ENCODE results near the gene KRT3. TPM values are rescaled to one million over a fixed set of nuclear protein-coding genes. Genes with fewer than 3 reads are reported as not detected.

KRT3 gene
- total and polyA plus RNA-seq, 2 donors from 2014 or later: not detected

GRCh38 chr12:52817003-52817698, 21.2 kb upstream of the KRT3 start:
- Histone ChIP-seq H3K27me3 (ENCODE audit: control insufficient read depth, insufficient read depth, low read length) (no peaks in the 10 kb centered on the region), H3K4me3 (ENCODE audit: low read length in 3 of 3) (no peak overlapping the region), H3K27ac (ENCODE audit: low read depth in 2 of 2, low read length in 2 of 2) (no peak overlapping the region), H3K9me3 (ENCODE audit: control insufficient read depth in 2 of 3, insufficient read depth in 1 of 3, low read length in 3 of 3) (no peaks in the 10 kb centered on the region), H3K4me1 (ENCODE audit: control insufficient read depth in 2 of 3, insufficient read depth in 2 of 3, low read depth in 1 of 3, low read length in 3 of 3) (no peaks in the 10 kb centered on the region), H3K9ac (ENCODE audit: low read length in 3 of 3) (no peak overlapping the region), H3K36me3 (ENCODE audit: control insufficient read depth in 2 of 3, insufficient read depth in 3 of 3, low read length in 3 of 3) (no peaks in the 10 kb centered on the region)
- intact Hi-C loops (cut with DNase I): no loop called here
- DNase-seq: no peak
- TF ChIP-seq, protein P1, sequence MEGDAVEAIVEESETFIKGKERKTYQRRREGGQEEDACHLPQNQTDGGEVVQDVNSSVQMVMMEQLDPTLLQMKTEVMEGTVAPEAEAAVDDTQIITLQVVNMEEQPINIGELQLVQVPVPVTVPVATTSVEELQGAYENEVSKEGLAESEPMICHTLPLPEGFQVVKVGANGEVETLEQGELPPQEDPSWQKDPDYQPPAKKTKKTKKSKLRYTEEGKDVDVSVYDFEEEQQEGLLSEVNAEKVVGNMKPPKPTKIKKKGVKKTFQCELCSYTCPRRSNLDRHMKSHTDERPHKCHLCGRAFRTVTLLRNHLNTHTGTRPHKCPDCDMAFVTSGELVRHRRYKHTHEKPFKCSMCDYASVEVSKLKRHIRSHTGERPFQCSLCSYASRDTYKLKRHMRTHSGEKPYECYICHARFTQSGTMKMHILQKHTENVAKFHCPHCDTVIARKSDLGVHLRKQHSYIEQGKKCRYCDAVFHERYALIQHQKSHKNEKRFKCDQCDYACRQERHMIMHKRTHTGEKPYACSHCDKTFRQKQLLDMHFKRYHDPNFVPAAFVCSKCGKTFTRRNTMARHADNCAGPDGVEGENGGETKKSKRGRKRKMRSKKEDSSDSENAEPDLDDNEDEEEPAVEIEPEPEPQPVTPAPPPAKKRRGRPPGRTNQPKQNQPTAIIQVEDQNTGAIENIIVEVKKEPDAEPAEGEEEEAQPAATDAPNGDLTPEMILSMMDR (IDR thresholded peaks at IDR 0.05; ENCODE audit: borderline replicate concordance, extremely low read depth, insufficient read depth): no peak
- FAIRE-seq: no peak

- H3K4me3 ChIP-seq (ENCODE audit: low read length in 3 of 3): no peak overlapping the region
- no peaks in the 10 kb centered on the region for H3K4me1 ChIP-seq (ENCODE audit: control insufficient read depth in 2 of 3, insufficient read depth in 2 of 3, low read depth in 1 of 3, low read length in 3 of 3)
- FAIRE-seq: no peak
- TF ChIP-seq, protein P1 (IDR thresholded peaks at IDR 0.05; ENCODE audit: borderline replicate concordance, extremely low read depth, insufficient read depth): no peak
- DNase-seq: peak in 1 of 5 donors; percentile 32
- H3K27me3 ChIP-seq (ENCODE audit: control insufficient read depth, insufficient read depth, low read length): no peaks in the 10 kb centered on the region
- no peak overlapping the region for H3K27ac ChIP-seq (ENCODE audit: low read depth in 2 of 2, low read length in 2 of 2)
- intact Hi-C loops (cut with DNase I): no loop called here
- no peaks in the 10 kb centered on the region for H3K9me3 ChIP-seq (ENCODE audit: control insufficient read depth in 2 of 3, insufficient read depth in 1 of 3, low read length in 3 of 3)
- no peaks in the 10 kb centered on the region for H3K36me3 ChIP-seq (ENCODE audit: control insufficient read depth in 2 of 3, insufficient read depth in 3 of 3, low read length in 3 of 3)
- H3K9ac ChIP-seq (ENCODE audit: low read length in 3 of 3): no peak overlapping the region
Measured at GRCh38 chr12:52815676-52816588, 20.0 kb upstream of the KRT3 start.

DNA sequence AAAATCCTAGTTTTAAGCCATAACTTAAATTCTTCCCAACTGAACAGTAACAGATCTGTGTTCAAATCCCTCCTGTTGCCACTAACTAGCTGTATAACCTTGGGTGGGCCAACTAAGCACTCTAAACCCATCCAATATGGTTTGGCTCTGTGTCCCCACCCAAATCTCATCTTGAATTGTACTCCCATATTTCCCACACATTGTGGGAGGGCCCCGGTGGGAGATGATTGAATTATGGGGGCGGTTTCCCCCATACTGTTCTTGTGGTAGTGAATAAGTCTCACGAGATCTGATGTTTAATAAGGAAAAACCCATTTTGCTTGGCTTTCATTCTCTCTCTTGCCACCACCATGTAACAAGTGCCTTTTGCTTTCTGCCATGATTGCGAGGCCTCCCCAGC, 19.2 kb upstream of the KRT3 start:
- no peak overlapping the region for H3K4me3 ChIP-seq (ENCODE audit: low read length in 3 of 3)
- H3K9ac ChIP-seq (ENCODE audit: low read length in 3 of 3): no peak overlapping the region
- H3K36me3 ChIP-seq (ENCODE audit: control insufficient read depth in 2 of 3, insufficient read depth in 3 of 3, low read length in 3 of 3): no peaks in the 10 kb centered on the region
- no peak for DNase-seq
- H3K4me1 ChIP-seq (ENCODE audit: control insufficient read depth in 2 of 3, insufficient read depth in 2 of 3, low read depth in 1 of 3, low read length in 3 of 3): no peaks in the 10 kb centered on the region
- TF ChIP-seq, protein P1 (IDR thresholded peaks at IDR 0.05; ENCODE audit: borderline replicate concordance, extremely low read depth, insufficient read depth): no peak
- no peaks in the 10 kb centered on the region for H3K9me3 ChIP-seq (ENCODE audit: control insufficient read depth in 2 of 3, insufficient read depth in 1 of 3, low read length in 3 of 3)
- no peak overlapping the region for H3K27ac ChIP-seq (ENCODE audit: low read depth in 2 of 2, low read length in 2 of 2)
- no peaks in the 10 kb centered on the region for H3K27me3 ChIP-seq (ENCODE audit: control insufficient read depth, insufficient read depth, low read length)
- intact Hi-C loops (cut with DNase I): no loop called here
- FAIRE-seq: no peak
